ENCODE results near the gene PAIP2B. TPM values are rescaled to one million over a fixed set of nuclear protein-coding genes. Genes with fewer than 3 reads are reported as not detected.

PAIP2B gene
- total RNA-seq, 1 donor from 2014 or later = 6.5 TPM

DNA sequence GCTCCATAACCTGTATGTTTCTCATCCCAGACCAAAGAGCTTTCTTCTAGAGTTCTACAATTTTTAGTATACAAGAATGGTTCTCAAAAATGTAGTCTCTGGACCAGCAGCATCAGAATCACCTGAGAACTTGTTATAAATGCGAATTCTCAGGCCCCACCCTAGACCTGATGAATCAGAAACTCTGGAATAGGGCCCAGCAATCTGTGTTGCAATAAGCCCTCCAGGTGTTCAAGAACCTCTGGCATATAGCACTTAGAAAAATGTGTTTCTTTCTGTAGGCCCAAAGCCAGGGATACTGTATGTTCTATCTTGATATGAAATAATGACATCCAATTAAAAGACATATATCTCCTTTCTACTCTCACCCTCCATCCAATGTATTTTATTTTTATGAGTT is 10.4 kb downstream of the PAIP2B start:
- H3K4me3 Mint-ChIP-seq = no peak overlapping the region
- H3K27me3 Mint-ChIP-seq (ENCODE audit: low read depth) = no peaks in the 10 kb centered on the region
- DNase-seq (ENCODE audit: low read depth, low spot score) = no peak
- no peaks in the 10 kb centered on the region for H3K36me3 Mint-ChIP-seq (ENCODE audit: low read depth)
- H3K4me1 Mint-ChIP-seq = no peaks in the 10 kb centered on the region
- no peaks in the 10 kb centered on the region for H3K9me3 Mint-ChIP-seq
- TF ChIP-seq, protein P1, sequence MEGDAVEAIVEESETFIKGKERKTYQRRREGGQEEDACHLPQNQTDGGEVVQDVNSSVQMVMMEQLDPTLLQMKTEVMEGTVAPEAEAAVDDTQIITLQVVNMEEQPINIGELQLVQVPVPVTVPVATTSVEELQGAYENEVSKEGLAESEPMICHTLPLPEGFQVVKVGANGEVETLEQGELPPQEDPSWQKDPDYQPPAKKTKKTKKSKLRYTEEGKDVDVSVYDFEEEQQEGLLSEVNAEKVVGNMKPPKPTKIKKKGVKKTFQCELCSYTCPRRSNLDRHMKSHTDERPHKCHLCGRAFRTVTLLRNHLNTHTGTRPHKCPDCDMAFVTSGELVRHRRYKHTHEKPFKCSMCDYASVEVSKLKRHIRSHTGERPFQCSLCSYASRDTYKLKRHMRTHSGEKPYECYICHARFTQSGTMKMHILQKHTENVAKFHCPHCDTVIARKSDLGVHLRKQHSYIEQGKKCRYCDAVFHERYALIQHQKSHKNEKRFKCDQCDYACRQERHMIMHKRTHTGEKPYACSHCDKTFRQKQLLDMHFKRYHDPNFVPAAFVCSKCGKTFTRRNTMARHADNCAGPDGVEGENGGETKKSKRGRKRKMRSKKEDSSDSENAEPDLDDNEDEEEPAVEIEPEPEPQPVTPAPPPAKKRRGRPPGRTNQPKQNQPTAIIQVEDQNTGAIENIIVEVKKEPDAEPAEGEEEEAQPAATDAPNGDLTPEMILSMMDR (conservative IDR thresholded peaks at IDR 0.05) = no peak
- H3K27ac Mint-ChIP-seq (ENCODE audit: unreplicated experiment) = no peak overlapping the region

DNA sequence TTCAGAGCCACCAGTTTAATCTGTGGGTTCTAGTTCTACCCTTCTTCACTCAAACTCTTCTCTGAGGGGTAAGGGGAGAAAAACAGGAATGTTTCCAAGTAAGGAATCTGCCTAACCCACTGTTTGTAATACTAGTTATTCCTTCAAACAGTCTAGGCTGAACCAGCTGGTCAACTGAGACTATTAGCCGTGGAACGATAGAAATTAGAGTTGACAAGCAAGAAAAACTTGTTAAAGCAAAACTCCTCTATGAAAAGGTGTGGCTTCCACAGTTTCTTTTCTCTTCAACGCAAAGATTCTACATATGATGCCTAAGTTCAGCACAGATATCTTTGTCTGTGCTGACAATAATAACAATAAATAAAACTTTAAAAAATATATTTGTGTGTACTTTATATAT is 11.5 kb downstream of the PAIP2B start:
- Mint-ChIP-seq H3K4me3 (no peak overlapping the region), H3K4me1 (no peaks in the 10 kb centered on the region), H3K36me3 (ENCODE audit: low read depth) (no peaks in the 10 kb centered on the region), H3K27ac (ENCODE audit: unreplicated experiment) (no peak overlapping the region), H3K9me3 (no peaks in the 10 kb centered on the region), H3K27me3 (ENCODE audit: low read depth) (no peaks in the 10 kb centered on the region)
- TF ChIP-seq, protein P1 (conservative IDR thresholded peaks at IDR 0.05) = no peak
- DNase-seq (ENCODE audit: low read depth, low spot score) = no peak

DNA sequence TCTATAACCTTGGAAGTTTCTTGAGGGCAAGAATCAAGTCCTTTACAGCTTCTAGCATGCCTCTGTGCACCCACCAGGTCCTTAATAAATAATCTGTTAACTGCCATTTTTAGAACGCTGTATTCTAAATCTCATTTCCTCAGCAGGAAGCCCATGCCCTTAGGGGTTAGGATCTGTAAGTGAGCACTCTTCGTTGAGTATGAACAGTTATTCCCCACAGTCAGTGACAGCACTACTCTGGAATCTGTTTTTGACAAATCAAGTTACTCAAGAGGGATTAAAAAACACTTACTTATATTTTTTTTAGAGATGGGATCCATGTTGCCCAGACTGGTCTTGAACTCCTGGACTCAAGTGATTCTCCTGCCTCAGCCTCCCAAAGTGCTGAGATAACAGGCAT is 14.6 kb downstream of the PAIP2B start:
- no peaks in the 10 kb centered on the region for H3K4me1 Mint-ChIP-seq
- H3K27me3 Mint-ChIP-seq (ENCODE audit: low read depth) = no peaks in the 10 kb centered on the region
- DNase-seq (ENCODE audit: low read depth, low spot score) = no peak
- TF ChIP-seq, protein P1 (conservative IDR thresholded peaks at IDR 0.05) = no peak
- no peaks in the 10 kb centered on the region for H3K36me3 Mint-ChIP-seq (ENCODE audit: low read depth)
- no peak overlapping the region for H3K27ac Mint-ChIP-seq (ENCODE audit: unreplicated experiment)
- no peak overlapping the region for H3K4me3 Mint-ChIP-seq
- no peaks in the 10 kb centered on the region for H3K9me3 Mint-ChIP-seq

DNA sequence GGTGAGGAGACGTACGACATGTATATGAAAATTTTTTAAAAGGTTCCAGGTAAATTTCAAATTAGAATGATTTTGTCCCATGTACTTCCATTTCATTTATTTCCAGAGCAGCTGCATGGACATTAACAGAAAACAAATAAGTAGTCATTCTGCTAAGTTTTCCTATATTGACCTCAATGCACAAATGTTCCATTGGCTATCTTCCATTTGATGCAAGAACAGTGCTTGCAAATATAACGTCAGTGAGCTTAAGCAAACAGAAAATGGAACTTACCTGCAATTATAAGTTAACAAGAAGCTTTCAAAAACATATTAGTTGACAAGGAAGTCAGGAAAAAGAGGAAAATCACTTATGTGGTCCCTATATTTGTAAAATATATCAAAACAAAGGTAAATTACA is 16.6 kb downstream of the PAIP2B start:
- H3K4me3 Mint-ChIP-seq = no peak overlapping the region
- no peak overlapping the region for H3K27ac Mint-ChIP-seq (ENCODE audit: unreplicated experiment)
- DNase-seq (ENCODE audit: low read depth, low spot score) = no peak
- no peaks in the 10 kb centered on the region for H3K4me1 Mint-ChIP-seq
- TF ChIP-seq, protein P1 (conservative IDR thresholded peaks at IDR 0.05) = no peak
- H3K36me3 Mint-ChIP-seq (ENCODE audit: low read depth) = no peaks in the 10 kb centered on the region
- H3K27me3 Mint-ChIP-seq (ENCODE audit: low read depth) = no peaks in the 10 kb centered on the region
- H3K9me3 Mint-ChIP-seq = no peaks in the 10 kb centered on the region

DNA sequence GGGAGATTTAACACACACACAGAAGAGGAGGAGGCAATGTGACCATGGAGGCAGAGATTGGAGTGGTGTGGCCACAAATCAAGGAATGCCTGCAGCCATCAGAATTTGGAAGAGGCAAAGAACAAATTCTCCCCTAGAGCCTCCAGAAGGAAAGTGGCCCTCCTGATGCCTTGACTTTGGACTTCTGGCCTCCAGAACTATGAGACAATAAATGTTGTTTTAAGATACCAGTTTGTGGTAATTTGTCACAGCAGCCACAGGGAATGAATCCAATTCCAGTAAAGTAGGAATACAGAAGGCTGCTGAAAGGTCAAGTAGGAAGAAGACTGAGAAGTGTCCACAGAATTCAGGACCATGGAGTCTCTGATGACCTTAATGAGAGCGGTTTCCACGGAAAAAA is 18.1 kb downstream of the PAIP2B start:
- Mint-ChIP-seq H3K27me3 (ENCODE audit: low read depth) (no peaks in the 10 kb centered on the region), H3K4me1 (no peaks in the 10 kb centered on the region), H3K27ac (ENCODE audit: unreplicated experiment) (no peak overlapping the region), H3K9me3 (no peaks in the 10 kb centered on the region), H3K4me3 (no peak overlapping the region), H3K36me3 (ENCODE audit: low read depth) (no peaks in the 10 kb centered on the region)
- DNase-seq (ENCODE audit: low read depth, low spot score) = no peak
- TF ChIP-seq, protein P1 (conservative IDR thresholded peaks at IDR 0.05) = no peak

DNA sequence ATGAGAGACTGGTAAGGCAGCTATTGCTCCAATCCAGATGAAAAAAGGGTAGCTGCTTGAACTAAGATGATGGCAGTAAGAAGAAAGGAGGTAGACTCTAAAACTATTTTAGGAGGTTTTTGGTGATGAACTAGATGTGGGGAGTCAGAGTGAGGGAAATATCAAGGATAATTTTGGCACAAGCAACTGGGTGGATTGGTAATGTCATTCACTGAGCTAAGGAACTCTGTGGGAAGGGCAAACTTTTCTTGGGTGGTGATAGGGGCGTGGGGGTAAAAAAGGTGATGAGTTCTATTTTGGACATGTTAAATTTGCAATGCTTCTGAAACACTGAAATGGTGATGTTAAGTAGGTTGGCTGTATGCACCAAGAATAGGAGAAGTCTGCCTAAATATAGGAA is 19.3 kb downstream of the PAIP2B start:
- no peak for DNase-seq (ENCODE audit: low read depth, low spot score)
- H3K4me1 Mint-ChIP-seq = no peaks in the 10 kb centered on the region
- no peak overlapping the region for H3K4me3 Mint-ChIP-seq
- H3K36me3 Mint-ChIP-seq (ENCODE audit: low read depth) = no peaks in the 10 kb centered on the region
- no peaks in the 10 kb centered on the region for H3K27me3 Mint-ChIP-seq (ENCODE audit: low read depth)
- TF ChIP-seq, protein P1 (conservative IDR thresholded peaks at IDR 0.05) = no peak
- H3K9me3 Mint-ChIP-seq = no peaks in the 10 kb centered on the region
- no peak overlapping the region for H3K27ac Mint-ChIP-seq (ENCODE audit: unreplicated experiment)

All from neural crest cell (in vitro differentiated cells).